ENCODE results near the gene SLC12A5. TPM values are rescaled to one million over a fixed set of nuclear protein-coding genes. Genes with fewer than 3 reads are reported as not detected.
A peak's percentile ranks its signal among the peaks of the same experiment; 100 is the strongest.

Gene SLC12A5
- total and polyA plus RNA-seq, 8 donors, result 0.93 to 6.2 (median 3.4) TPM; not detected in 4

- Histone ChIP-seq H3K4me1 (peaks cover 19 to 32% (median 25%) of the 10 kb centered on the region in 4 donors), H3K27ac (no peak overlapping the region), H3K9me3 (no peaks in the 10 kb centered on the region), H3K36me3 (peaks cover 0 to 9% (median 6%) of the 10 kb centered on the region in 4 donors), H3K4me3 (no peak overlapping the region), H3K27me3 (peaks cover 0 to 48% (median 16%) of the 10 kb centered on the region in 3 donors)
- intact Hi-C loops (cut with DNase I; ENCODE audit: low total_unique reads), result no loop called here
- TF ChIP-seq CTCF (IDR thresholded peaks at IDR 0.05) (no peak), POLR2A (IDR thresholded peaks at IDR 0.05) (no peak), EP300 (IDR thresholded peaks at IDR 0.05) (no peak), POLR2AphosphoS5 (IDR thresholded peaks at IDR 0.05) (no peak)
- DNase-seq, result no peak
- 22 to 48% (median 43%) methylated on average over 1 of the region's 1 CpG for WGBS, 5 donors
Observed at GRCh38 chr20:46055269-46055668, 26.3 kb downstream of the SLC12A5 start.

- Histone ChIP-seq H3K9me3 (no peaks in the 10 kb centered on the region), H3K27me3 (peaks cover 0 to 48% (median 16%) of the 10 kb centered on the region in 3 donors), H3K4me1 (peaks cover 19 to 41% (median 29%) of the 10 kb centered on the region in 4 donors), H3K27ac (no peak overlapping the region), H3K36me3 (peaks cover 0 to 19% (median 16%) of the 10 kb centered on the region in 4 donors), H3K4me3 (no peak overlapping the region)
- DNase-seq, result no peak
- intact Hi-C loops (cut with DNase I; ENCODE audit: low total_unique reads), result no loop called here
- 77 to 86% (median 81%) methylated on average over 13 to 15 of the region's 15 CpGs for WGBS, 5 donors
- no peak for TF ChIP-seq POLR2AphosphoS5 (IDR thresholded peaks at IDR 0.05)
- TF ChIP-seq POLR2A (IDR thresholded peaks at IDR 0.05), result no peak
- TF ChIP-seq EP300 (IDR thresholded peaks at IDR 0.05), result no peak
- TF ChIP-seq CTCF (IDR thresholded peaks at IDR 0.05), result no peak
Observed at GRCh38 chr20:46056027-46056833, 27.2 kb downstream of the SLC12A5 start.

- Histone ChIP-seq H3K4me3 (peak overlapping the region; percentile 17 to 39 (median 26)), H3K4me1 (peaks cover 19 to 46% (median 30%) of the 10 kb centered on the region in 4 donors), H3K36me3 (peaks cover 10 to 29% (median 25%) of the 10 kb centered on the region in 4 donors), H3K27ac (no peak overlapping the region), H3K9me3 (no peaks in the 10 kb centered on the region), H3K27me3 (peaks cover 0 to 48% (median 16%) of the 10 kb centered on the region in 3 donors)
- DNase-seq, result peak in 1 of 2 donors; percentile 86
- WGBS, 5 donors, result 19 to 23% (median 22%) methylated on average over 41 to 65 of the region's 65 CpGs
- intact Hi-C loops (cut with DNase I; ENCODE audit: low total_unique reads), result no loop called here
- TF ChIP-seq CTCF (IDR thresholded peaks at IDR 0.05) (no peak), POLR2AphosphoS5 (IDR thresholded peaks at IDR 0.05) (no peak), EP300 (IDR thresholded peaks at IDR 0.05) (no peak), POLR2A (IDR thresholded peaks at IDR 0.05) (no peak)
Observed at GRCh38 chr20:46056970-46057855, 28.2 kb downstream of the SLC12A5 start.

Data from stomach (tissue), 9 donors.